NCI-H1930 (cell line): ENCODE measurements around the gene CD82.
A peak's percentile ranks its signal among the peaks of the same experiment; 100 is the strongest.
"Not testable (repeated sequence)": the region's sequence is repeated elsewhere in the genome, so short reads cannot be mapped to it uniquely, and the experiment has no call there.

Experiments used
- DNase-seq, 2 experiments: peaks; one replicate each; lab custom pipeline; 2025; lab: John Stamatoyannopoulos, UW

Gene CD82

GRCh38 chr11:44535191-44535980 lies 30.1 kb upstream of the CD82 start:
- no peak for DNase-seq

- no peak for DNase-seq
These were observed 28.5 kb upstream of the CD82 start for GRCh38 chr11:44536788-44537516.

- DNase-seq: no peak
These were observed 27.8 kb upstream of the CD82 start for GRCh38 chr11:44537679-44538078.

GRCh38 chr11:44538375-44539054 lies 26.9 kb upstream of the CD82 start:
- peak; percentile 40 to 67 for DNase-seq

GRCh38 chr11:44539971-44540370 lies 25.5 kb upstream of the CD82 start:
- DNase-seq: no peak

- DNase-seq: no peak
These were observed 24.8 kb upstream of the CD82 start for GRCh38 chr11:44540667-44541066.

GRCh38 chr11:44542372-44542771 lies 23.1 kb upstream of the CD82 start:
- DNase-seq: no peak

- DNase-seq: not testable (repeated sequence)
These were observed 18.5 kb upstream of the CD82 start for GRCh38 chr11:44546984-44547383.

- not testable (repeated sequence) for DNase-seq
These were observed 17.9 kb upstream of the CD82 start for GRCh38 chr11:44547534-44547933.

GRCh38 chr11:44548032-44548695 lies 17.3 kb upstream of the CD82 start:
- no peak for DNase-seq

- DNase-seq: not testable (repeated sequence)
These were observed 16.3 kb upstream of the CD82 start for GRCh38 chr11:44548961-44549749.

- no peak for DNase-seq
These were observed 15.3 kb upstream of the CD82 start for GRCh38 chr11:44550123-44550522.

GRCh38 chr11:44551456-44552139 lies 13.9 kb upstream of the CD82 start:
- DNase-seq: no peak

GRCh38 chr11:44555031-44555800 lies 10.2 kb upstream of the CD82 start:
- no peak for DNase-seq

- DNase-seq: peak in 1 of 2 experiments; percentile 27
These were observed 8.6 kb upstream of the CD82 start for GRCh38 chr11:44556735-44557409.

- DNase-seq: no peak
These were observed 8.0 kb upstream of the CD82 start for GRCh38 chr11:44557464-44557863.

- no peak for DNase-seq
These were observed 6.1 kb upstream of the CD82 start for GRCh38 chr11:44559207-44559939.

GRCh38 chr11:44559940-44560300 lies 5.5 kb upstream of the CD82 start:
- not testable (repeated sequence) for DNase-seq

- no peak for DNase-seq
These were observed 4.1 kb upstream of the CD82 start for GRCh38 chr11:44561275-44561805.
